ENCODE results near the gene ZNHIT3. TPM values are rescaled to one million over a fixed set of nuclear protein-coding genes. Genes with fewer than 3 reads are reported as not detected.

ZNHIT3 gene
- total RNA-seq, 6 experiments from 2014 or later: 11.2 to 16.6 (median 12.5) TPM

DNA sequence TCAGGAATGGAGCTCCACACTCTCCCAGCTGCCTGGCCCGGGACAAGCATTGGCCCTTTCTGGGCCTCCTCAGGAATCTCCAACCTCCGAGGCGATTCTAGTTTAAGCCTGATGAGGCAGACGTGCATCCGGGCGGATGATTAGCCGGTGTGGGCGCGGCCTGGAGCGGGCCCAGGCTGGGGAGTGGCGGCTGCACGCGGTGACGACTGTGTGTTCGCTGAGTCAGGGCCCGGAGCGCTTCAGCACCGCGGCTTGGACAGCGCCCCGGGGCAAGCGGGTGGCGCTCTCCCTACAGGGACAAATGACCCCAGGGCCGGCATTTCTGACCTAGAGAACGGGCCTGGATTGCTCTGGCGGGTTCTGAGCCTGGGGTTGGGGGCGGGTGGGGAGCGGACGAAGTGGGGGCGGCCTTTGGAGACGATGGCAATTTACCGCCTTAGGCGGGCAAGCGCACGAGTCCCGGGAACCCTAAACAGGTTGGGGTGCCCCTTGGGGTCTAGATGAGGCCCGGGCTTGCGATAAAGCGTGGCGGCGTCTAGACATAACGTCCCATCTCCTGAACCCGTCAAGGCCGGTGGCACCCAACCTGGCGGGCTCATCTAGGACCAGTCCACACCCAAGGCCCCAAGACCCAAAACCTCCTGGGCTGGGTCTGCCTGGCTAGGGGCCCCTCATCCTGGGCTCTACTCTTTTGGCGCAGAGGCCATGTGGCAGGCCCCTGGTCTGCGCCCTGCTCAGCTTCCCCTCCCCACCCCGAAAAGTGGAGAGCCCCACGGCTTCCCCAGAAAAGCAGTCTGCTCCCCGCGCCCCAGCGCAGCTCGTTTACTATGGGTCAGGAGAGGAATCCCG is 22.3 kb upstream of the ZNHIT3 start:
- H3K4me1 ChIP-seq: no peaks in the 10 kb centered on the region
- intact Hi-C loops (cut with DNase I): no loop called here
- no peaks in the 10 kb centered on the region for H3K27me3 ChIP-seq
- TF ChIP-seq, protein P1, sequence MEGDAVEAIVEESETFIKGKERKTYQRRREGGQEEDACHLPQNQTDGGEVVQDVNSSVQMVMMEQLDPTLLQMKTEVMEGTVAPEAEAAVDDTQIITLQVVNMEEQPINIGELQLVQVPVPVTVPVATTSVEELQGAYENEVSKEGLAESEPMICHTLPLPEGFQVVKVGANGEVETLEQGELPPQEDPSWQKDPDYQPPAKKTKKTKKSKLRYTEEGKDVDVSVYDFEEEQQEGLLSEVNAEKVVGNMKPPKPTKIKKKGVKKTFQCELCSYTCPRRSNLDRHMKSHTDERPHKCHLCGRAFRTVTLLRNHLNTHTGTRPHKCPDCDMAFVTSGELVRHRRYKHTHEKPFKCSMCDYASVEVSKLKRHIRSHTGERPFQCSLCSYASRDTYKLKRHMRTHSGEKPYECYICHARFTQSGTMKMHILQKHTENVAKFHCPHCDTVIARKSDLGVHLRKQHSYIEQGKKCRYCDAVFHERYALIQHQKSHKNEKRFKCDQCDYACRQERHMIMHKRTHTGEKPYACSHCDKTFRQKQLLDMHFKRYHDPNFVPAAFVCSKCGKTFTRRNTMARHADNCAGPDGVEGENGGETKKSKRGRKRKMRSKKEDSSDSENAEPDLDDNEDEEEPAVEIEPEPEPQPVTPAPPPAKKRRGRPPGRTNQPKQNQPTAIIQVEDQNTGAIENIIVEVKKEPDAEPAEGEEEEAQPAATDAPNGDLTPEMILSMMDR (IDR thresholded peaks at IDR 0.05): no peak
- TF ChIP-seq POLR2A (IDR thresholded peaks at IDR 0.05): no peak
- no peak overlapping the region for H3K4me3 ChIP-seq
- no peak overlapping the region for H3K27ac ChIP-seq
- no peaks in the 10 kb centered on the region for H3K9me3 ChIP-seq
- DNase-seq: peak in 2 of 3 donors; percentile 59 to 70
- ATAC-seq: peak; percentile 71 to 97 (median 88)
- no peaks in the 10 kb centered on the region for H3K36me3 ChIP-seq
- WGBS (ENCODE audit: insufficient coverage, low coverage, low lambda C conversion rate, missing lambda C conversion rate): 40% methylated on average over 4 of the region's 54 CpGs

DNA sequence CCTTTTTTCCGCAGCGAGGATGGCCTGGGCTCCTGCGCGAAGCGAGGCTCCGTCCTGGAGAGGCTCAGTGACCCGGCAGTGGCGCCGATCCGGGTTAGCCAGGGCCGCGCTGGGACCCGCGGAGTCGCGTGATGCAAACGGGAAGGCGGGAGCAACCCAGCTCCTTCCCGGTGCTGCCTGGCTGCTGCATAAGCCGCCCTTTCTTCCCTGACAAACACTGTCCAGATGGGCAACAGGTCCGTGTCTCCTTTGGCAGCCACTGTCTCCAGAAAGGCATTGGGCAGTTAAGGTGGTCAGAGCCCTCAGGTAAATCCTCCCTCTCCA is 21.8 kb upstream of the ZNHIT3 start:
- no peak for TF ChIP-seq POLR2A (IDR thresholded peaks at IDR 0.05)
- TF ChIP-seq, protein P1 (IDR thresholded peaks at IDR 0.05): no peak
- Histone ChIP-seq H3K27me3 (no peaks in the 10 kb centered on the region), H3K4me1 (no peaks in the 10 kb centered on the region), H3K9me3 (no peaks in the 10 kb centered on the region), H3K27ac (no peak overlapping the region), H3K36me3 (no peaks in the 10 kb centered on the region), H3K4me3 (no peak overlapping the region)
- no CpG with 5 or more reads among the region's 21 CpGs for WGBS (ENCODE audit: insufficient coverage, low coverage, low lambda C conversion rate, missing lambda C conversion rate)
- DNase-seq (no peak), ATAC-seq (no peak)
- intact Hi-C loops (cut with DNase I): no loop called here

DNA sequence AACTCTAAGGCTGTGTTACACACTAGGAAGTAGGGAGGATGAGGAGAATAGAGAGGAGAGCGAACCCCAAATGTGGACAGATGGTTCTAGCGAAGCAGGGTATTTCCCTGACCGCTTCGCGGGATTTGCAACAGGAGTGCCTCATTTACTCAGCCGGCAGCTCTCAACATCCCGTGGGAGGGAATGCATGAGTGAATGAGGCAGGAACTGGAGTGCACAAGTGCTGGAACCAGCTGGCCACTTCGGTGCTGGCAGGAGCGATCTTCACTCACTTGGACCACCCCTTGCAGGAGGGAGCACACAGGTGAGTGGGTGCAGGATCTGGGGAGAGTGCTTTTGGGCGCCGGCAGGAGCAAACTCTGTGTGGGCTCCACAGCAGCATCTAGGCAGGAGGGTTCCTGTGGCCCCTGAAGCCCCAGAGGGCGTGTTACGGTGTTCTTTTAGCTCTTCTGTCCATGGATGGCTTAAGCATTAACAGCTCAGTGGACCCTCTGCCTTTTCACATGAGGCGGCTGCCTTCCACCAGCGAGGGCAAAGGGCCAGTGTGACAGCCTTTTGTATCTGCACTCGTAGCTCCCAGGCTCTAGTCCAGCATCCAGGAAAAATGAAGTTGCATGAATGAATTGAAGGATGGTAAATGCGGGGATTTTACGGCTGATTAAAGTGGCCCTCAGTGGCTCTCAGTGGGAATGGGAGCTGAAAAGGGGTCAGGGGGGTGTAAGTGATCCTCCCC is 17.4 kb upstream of the ZNHIT3 start:
- Histone ChIP-seq H3K9me3 (no peaks in the 10 kb centered on the region), H3K4me3 (no peak overlapping the region), H3K36me3 (no peaks in the 10 kb centered on the region), H3K27ac (no peak overlapping the region), H3K4me1 (no peaks in the 10 kb centered on the region), H3K27me3 (no peaks in the 10 kb centered on the region)
- TF ChIP-seq POLR2A (IDR thresholded peaks at IDR 0.05): no peak
- TF ChIP-seq, protein P1 (IDR thresholded peaks at IDR 0.05): no peak
- 42% methylated on average over 10 of the region's 18 CpGs for WGBS (ENCODE audit: insufficient coverage, low coverage, low lambda C conversion rate, missing lambda C conversion rate)
- ATAC-seq: no peak
- DNase-seq: no peak
- intact Hi-C loops (cut with DNase I): no loop called here

DNA sequence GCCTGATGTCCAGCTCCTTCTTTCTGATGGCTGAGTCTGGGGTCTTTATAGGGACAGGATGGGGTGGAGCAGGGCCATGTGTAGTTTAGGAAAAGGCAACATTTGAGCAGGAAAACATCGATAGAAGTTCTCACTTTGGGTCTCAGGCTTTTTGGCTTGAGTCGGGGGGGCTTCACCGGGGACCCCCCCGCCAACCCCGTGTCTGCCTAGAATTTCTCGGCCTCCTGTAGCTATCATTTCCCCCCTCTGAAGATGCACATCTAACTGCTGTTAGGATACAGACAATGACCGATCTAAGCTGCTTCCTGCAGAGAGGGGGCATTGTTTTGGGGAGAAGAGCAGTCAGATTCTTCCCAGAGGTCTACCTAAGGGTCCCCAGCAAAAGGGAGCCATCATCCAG is 16.7 kb upstream of the ZNHIT3 start:
- no peak for TF ChIP-seq POLR2A (IDR thresholded peaks at IDR 0.05)
- TF ChIP-seq, protein P1 (IDR thresholded peaks at IDR 0.05): no peak
- Histone ChIP-seq H3K4me3 (no peak overlapping the region), H3K27me3 (no peaks in the 10 kb centered on the region), H3K9me3 (no peaks in the 10 kb centered on the region), H3K27ac (no peak overlapping the region), H3K4me1 (no peaks in the 10 kb centered on the region), H3K36me3 (no peaks in the 10 kb centered on the region)
- no peak for ATAC-seq
- intact Hi-C loops (cut with DNase I): no loop called here
- no peak for DNase-seq
- 56% methylated on average over 3 of the region's 7 CpGs for WGBS (ENCODE audit: insufficient coverage, low coverage, low lambda C conversion rate, missing lambda C conversion rate)

Measured in right lobe of liver (tissue), 6 donors.